SK-N-SH (cell line): ENCODE results near the gene ENOX2.

Experiments used
- EP300 ChIP-seq, 2 experiments: IDR thresholded peaks; 2 replicates each; pipeline versions ENCODE4 v1.4.0 to v1.6.1; 2012; ENCODE audit warnings: borderline replicate concordance in 1 of 2, low read depth in 1 of 2, low read length in 1 of 2
- EZH2phosphoT487 ChIP-seq: fragments of 200-600 bp; sonication (generic); IDR thresholded peaks from 2 replicates; pipeline ENCODE4 v1.6.1; 2017; ENCODE audit warnings: low read depth, mixed run types, mild to moderate bottlenecking, antibody characterized with exemption, moderate library complexity, borderline replicate concordance
- FOXM1 ChIP-seq: IDR thresholded peaks from 2 replicates; pipeline ENCODE4 v1.4.0; 2012; ENCODE audit warnings: low read depth, mild to moderate bottlenecking
- JUND ChIP-seq: IDR thresholded peaks from 2 replicates; pipeline ENCODE4 v1.4.0; 2012
- POLR2AphosphoS5 ChIP-seq: IDR thresholded peaks from 2 replicates; pipeline ENCODE4 v1.6.1; 2012; ENCODE audit warnings: low read depth, low read length
- RAD21 ChIP-seq: IDR thresholded peaks from 2 replicates; pipeline ENCODE4 v1.6.1; 2012; ENCODE audit warnings: mild to moderate bottlenecking, low read length
- REST ChIP-seq: IDR thresholded peaks from 2 replicates; pipeline ENCODE4 v1.6.1; 2012; ENCODE audit warnings: mild to moderate bottlenecking, low read depth, low read length, moderate library complexity
- SIN3A ChIP-seq: IDR thresholded peaks from 2 replicates; pipeline ENCODE4 v1.6.1; 2012; ENCODE audit warnings: low read depth, mild to moderate bottlenecking, low read length, moderate library complexity, borderline replicate concordance
- USF2 ChIP-seq: fragments of 150-350 bp; IDR thresholded peaks from 2 replicates; pipeline ENCODE4 v1.6.1; 2017; ENCODE audit warnings: antibody characterized with exemption, low read length, low read depth, borderline replicate concordance
- YY1 ChIP-seq: IDR thresholded peaks from 2 replicates; pipeline ENCODE4 v1.4.0; 2012; ENCODE audit warnings: low read depth, mild to moderate bottlenecking
- TF ChIP-seq, protein P1 (sequence below): fragments of 200-600 bp; sonication (generic); IDR thresholded peaks from 2 replicates; pipeline ENCODE4 v1.6.1; 2017; ENCODE audit warnings: antibody characterized with exemption, mild to moderate bottlenecking, moderate library complexity
- TF ChIP-seq, protein P2 (sequence below): IDR thresholded peaks from 2 replicates; pipeline ENCODE4 v1.4.0; 2012; ENCODE audit warnings: low read depth, borderline replicate concordance

DNA sequence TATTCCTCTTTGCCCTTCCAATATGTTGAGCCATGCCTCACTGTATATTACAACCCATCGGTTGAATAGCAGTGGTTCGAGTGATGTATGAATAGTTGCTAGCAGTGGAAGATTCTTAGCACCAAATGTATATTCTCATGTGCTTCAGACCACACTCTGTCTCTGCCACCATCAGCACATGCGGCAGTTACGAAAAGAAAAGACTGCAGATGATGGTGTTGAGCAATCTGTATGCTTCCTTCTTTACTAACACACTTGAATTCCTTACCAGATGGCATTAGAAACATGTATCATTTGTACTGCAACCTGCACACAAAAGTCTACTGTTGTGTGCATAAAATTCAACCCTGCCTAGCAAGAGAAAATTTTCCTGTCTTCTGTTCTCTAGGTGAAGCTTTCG, 214.6 kb downstream of the ENOX2 start:
- TF ChIP-seq POLR2AphosphoS5, result no peak
- no peak for TF ChIP-seq JUND
- TF ChIP-seq, protein P1, sequence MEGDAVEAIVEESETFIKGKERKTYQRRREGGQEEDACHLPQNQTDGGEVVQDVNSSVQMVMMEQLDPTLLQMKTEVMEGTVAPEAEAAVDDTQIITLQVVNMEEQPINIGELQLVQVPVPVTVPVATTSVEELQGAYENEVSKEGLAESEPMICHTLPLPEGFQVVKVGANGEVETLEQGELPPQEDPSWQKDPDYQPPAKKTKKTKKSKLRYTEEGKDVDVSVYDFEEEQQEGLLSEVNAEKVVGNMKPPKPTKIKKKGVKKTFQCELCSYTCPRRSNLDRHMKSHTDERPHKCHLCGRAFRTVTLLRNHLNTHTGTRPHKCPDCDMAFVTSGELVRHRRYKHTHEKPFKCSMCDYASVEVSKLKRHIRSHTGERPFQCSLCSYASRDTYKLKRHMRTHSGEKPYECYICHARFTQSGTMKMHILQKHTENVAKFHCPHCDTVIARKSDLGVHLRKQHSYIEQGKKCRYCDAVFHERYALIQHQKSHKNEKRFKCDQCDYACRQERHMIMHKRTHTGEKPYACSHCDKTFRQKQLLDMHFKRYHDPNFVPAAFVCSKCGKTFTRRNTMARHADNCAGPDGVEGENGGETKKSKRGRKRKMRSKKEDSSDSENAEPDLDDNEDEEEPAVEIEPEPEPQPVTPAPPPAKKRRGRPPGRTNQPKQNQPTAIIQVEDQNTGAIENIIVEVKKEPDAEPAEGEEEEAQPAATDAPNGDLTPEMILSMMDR, result no peak
- TF ChIP-seq RAD21, result no peak
- TF ChIP-seq FOXM1, result no peak
- TF ChIP-seq SIN3A, result no peak
- TF ChIP-seq, protein P2, sequence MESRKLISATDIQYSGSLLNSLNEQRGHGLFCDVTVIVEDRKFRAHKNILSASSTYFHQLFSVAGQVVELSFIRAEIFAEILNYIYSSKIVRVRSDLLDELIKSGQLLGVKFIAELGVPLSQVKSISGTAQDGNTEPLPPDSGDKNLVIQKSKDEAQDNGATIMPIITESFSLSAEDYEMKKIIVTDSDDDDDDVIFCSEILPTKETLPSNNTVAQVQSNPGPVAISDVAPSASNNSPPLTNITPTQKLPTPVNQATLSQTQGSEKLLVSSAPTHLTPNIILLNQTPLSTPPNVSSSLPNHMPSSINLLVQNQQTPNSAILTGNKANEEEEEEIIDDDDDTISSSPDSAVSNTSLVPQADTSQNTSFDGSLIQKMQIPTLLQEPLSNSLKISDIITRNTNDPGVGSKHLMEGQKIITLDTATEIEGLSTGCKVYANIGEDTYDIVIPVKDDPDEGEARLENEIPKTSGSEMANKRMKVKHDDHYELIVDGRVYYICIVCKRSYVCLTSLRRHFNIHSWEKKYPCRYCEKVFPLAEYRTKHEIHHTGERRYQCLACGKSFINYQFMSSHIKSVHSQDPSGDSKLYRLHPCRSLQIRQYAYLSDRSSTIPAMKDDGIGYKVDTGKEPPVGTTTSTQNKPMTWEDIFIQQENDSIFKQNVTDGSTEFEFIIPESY, result no peak
- TF ChIP-seq EZH2phosphoT487, result no peak
- TF ChIP-seq USF2, result no peak
- TF ChIP-seq REST, result no peak
- no peak for TF ChIP-seq EP300 (IDR thresholded peaks at IDR 0.05; ENCODE audit: borderline replicate concordance in 1 of 2, low read depth in 1 of 2, low read length in 1 of 2)
- no peak for TF ChIP-seq YY1
